Mononuclear cell (primary cell): ENCODE measurements around the gene SRGAP2B. TPM values are rescaled to one million over a fixed set of nuclear protein-coding genes. Genes with fewer than 3 reads are reported as not detected.
"Not testable (repeated sequence)": the region's sequence is repeated elsewhere in the genome, so short reads cannot be mapped to it uniquely, and the experiment has no call there.

Experiments used
- H3K27me3 ChIP-seq: 2 replicates; pipeline ENCODE4 v1.6.0; 2011; ENCODE audit warnings: low read length, control low read depth; ENCODE audit not compliant: insufficient read depth
- H3K4me1 ChIP-seq: 2 replicates; pipeline ENCODE4 v1.5.1; 2011; ENCODE audit warnings: mild to moderate bottlenecking, low read length, control low read depth; ENCODE audit not compliant: insufficient read depth
- H3K4me3 ChIP-seq: 2 replicates; pipeline ENCODE4 v1.5.1; 2011; ENCODE audit warnings: mild to moderate bottlenecking, low read length, moderate library complexity
- H3K9me3 ChIP-seq: 2 replicates; pipeline ENCODE4 v1.5.1; 2011; ENCODE audit warnings: low read depth, mild to moderate bottlenecking, control low read depth, low read length
- total RNA-seq: library from RNA; depleted of rRNA; stranded (reverse); fragments of >200 nt; gene quantifications from one replicate; pipeline ENCODE4 v1.2.3, GENCODE V29; 2012

Gene SRGAP2B
- total RNA-seq, 1 donor = 14.7 TPM

DNA sequence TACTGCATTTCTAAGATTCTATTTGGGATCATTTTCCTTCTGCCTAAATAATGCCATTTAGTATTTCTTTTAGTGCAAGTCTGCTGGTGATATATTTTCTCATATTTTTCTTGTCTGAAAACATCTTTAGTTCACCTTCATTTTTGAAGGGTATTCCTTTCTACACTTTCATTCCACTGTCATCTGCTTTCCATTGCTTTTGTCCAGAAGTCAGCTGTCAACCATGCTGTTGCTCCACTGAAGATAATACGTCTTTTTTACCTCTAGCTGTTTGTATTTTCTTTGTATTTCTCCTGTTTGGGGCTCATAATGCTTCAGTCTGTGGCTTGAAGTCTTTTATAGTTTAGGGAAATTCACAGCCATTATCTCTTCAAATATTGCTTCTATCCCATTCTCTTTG lies 167.8 kb downstream of the SRGAP2B start:
- not testable (repeated sequence) for H3K27me3 ChIP-seq, H3K9me3 ChIP-seq, H3K4me3 ChIP-seq, H3K4me1 ChIP-seq

DNA sequence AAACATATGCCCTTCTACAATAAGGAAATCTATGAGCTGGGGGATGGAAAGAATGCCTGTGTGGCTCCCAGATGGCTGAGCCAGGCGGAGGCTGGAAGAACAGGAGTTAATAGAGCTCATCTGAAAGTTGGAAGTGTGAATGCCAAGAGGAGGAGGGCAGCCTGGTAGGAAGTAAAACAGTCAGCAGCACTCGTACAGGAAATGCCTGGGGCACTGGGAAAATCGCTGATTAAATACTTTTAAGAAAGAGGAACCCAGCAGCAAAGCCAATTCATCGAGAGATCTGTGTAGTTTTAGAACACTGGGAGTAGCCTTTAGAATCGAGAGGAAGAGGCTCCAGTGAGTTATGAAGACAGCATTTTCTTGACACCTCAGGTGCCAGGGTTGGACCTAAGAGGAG lies 171.5 kb downstream of the SRGAP2B start:
- not testable (repeated sequence) for H3K9me3 ChIP-seq, H3K4me1 ChIP-seq, H3K4me3 ChIP-seq, H3K27me3 ChIP-seq

DNA sequence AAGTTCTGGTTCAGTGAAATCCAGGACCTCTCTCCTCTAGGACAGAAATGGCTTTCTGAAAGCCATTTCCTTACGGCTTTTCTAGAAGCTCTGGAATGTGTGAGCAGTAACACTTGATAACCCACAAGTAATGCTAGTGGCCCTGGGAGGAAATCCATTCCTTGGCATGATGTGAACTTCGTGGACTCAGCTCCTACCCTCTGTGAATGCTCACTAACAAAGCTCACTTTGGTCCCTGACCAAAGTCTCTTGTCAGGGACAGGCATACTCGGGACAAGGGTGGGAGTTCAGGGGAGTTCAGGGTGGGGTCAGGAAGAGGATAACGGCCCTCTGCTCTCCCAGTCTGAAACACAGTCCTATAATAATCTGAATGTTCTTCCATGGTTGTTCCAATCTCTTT lies 172.3 kb downstream of the SRGAP2B start:
- not testable (repeated sequence) for H3K9me3 ChIP-seq, H3K4me3 ChIP-seq, H3K4me1 ChIP-seq, H3K27me3 ChIP-seq

DNA sequence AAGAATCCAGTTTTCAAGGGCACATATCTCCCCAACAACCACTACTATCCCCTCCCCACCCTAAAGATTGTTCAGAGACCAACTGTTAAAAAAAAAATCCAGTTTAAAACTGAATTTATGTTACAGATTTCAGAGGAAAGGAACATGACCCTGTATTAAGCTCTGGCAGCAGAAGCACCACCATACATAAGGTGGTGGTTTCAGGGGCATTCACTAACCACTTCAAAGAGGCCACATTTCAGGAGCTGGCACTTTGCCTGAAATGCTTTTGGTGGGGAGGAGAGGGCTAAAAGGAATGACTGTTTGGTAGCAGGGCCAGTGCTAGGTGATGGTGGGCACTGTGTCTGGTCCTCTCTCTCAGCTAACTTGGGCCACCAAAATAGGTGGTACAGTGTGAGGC lies 176.0 kb downstream of the SRGAP2B start:
- not testable (repeated sequence) for H3K9me3 ChIP-seq, H3K4me1 ChIP-seq

DNA sequence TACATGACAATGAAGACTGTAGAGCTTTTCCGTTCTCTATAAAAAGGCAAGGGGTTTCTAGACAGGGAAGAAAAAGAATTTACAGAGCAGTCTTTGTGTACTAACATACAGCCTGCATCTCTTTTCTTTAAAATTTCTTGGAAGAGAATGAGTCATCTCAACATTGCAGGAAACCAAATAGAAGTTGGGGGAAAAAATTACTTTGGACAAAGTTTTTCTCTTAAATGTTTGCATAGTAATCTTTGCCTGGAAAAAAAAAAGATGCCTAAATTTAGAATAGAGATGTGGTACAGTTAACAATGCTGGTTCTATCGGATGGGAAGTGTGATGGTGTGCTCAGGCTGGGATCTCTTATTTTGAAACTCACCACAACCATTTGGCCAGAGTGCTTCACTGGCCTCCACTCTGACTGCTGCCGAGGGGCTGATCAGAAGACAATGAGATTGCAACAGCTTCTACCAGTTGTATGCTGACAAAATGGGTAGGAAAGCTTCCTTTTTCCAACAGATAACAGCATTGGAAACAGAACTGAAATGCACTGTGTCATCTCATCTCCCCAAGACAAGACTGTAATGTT lies 177.0 kb downstream of the SRGAP2B start:
- H3K27me3 ChIP-seq, H3K9me3 ChIP-seq, H3K4me1 ChIP-seq, H3K4me3 ChIP-seq: not testable (repeated sequence)

More for the DNA sequence above, 176.0 kb downstream of the SRGAP2B start:
- H3K4me3 ChIP-seq, H3K27me3 ChIP-seq: not testable (repeated sequence)

DNA sequence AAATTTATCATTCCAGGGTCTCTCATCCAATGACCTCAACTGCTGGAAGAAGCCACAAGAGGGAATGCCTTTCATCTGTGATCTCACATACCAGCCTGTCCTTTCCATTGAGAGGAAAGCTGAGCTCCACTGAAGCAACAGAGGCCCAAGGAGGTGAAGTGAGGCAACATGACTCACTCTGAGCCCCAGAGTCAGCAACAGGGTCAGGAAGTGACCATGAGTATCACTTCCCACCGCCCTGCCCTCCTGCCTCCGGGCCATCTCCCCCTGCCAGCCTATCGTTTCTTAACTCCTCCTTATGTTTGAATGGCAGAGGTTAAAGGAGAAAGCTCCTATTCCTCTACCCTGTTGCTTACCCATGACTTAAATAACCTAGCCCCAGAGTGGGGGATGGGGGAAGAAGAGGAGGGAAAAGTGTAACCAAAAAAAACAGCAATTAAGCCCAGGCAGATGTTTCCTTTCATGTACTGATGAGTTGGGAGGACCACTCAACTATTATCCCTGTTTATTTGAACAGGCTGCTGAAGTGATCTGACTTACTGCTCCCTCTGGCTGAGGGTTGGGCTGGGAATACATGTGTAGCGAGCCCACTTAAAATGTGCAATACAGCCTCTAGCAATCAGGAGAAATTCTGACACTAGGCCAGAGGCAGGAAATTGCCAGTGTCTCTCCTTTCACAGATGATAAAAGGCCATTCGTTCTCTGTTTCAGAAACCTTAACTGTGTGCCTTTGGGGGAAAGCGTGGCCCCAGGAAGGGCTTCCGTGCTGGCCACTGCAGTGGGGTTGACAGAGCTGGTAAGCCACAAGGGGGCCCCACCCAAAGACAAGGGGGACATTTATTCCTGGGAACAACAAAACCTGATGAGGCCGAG lies 177.7 kb downstream of the SRGAP2B start:
- H3K9me3 ChIP-seq, H3K27me3 ChIP-seq, H3K4me3 ChIP-seq, H3K4me1 ChIP-seq: not testable (repeated sequence)

DNA sequence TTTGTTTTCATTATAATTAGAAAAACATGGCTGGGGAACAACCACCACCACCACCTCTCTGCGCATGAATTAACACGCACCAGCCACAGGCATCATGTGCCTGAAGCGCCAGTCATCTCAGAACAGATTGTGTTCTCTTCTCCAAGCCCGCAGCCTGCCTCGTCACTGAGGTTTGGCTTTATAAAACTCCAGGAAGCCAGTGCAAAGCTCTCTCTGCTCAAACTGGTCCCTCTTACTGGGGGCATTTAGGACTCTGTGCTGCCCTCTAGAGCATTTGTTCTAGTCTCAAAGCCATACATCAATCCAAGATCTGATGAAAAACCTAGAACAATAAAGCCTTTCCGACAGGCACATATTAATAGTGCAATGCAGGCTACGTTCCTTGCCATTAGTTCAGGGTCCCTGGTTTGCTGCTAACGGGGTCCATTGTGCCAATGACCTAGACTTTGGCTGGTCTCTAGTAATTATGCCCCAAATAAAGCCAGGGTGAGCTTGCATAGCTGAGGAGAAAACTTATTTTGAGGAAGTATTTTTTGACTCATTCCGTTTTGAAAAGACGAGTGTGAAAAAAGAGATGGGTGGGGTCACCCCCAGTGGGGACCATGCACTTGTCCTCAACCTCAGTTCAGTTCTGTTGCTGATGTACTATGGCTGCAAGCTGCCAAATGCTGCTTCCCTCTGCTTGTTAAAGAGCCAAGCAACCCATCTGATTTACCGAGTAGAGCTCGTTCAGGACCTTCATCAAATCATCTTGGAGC lies 181.0 kb downstream of the SRGAP2B start:
- H3K27me3 ChIP-seq, H3K9me3 ChIP-seq, H3K4me1 ChIP-seq, H3K4me3 ChIP-seq: not testable (repeated sequence)

DNA sequence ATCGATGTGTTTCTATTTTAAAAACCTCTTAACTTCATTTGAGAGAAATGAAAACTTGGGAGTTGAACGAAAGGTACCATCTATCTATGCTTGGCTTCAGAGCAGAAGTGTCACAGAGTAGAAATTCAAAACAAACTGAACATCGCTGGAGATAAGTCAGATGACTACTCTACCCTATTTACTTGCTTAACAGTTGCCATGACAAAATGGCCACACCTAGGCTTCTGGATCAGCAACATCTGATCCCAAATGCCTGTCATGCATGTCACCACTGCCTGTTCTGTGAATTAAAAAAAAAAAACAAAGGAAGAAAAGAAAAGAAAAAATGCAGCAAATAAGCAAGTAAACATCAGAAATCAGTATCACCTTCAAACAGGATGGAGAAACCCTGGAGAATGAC lies 181.7 kb downstream of the SRGAP2B start:
- H3K9me3 ChIP-seq, H3K4me1 ChIP-seq, H3K4me3 ChIP-seq, H3K27me3 ChIP-seq: not testable (repeated sequence)

DNA sequence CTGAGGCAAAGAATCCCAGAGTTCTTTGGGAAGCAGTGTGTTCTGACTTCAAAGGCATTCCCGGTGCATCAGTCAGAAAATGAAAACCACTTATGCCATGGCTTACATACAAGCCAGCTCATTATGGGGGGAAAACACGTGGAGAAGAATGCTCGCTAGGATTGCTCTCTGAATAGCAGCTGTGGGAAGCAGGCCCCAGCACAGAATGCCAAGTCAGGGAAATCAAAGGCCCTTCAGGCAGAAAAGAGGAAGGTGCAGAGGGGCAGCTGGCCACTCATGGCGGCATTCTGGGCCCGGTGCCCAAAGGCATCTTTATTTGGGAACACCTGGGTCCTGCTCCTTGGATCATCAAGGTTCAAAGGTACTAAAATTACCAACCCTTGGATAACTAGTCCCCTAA lies 184.4 kb downstream of the SRGAP2B start:
- not testable (repeated sequence) for H3K27me3 ChIP-seq, H3K4me1 ChIP-seq, H3K9me3 ChIP-seq, H3K4me3 ChIP-seq

DNA sequence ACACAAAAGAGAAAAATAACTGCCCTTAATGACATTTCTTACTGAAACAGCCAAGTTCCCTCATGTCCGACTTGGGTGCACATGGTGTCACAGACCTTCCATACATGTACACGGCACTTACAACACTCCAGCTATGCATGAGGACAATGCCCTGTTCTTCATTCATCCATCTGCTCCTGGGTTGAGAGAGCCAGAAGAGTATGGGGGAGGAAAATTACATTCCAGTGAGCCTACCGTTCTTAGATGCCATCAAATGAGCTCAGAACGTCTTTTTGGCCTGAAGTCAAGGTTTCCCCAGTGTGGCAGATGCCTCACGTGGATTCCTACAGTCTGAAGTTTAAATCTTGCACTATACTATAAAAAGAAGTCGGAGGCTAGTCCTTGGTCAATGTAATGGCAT lies 194.3 kb downstream of the SRGAP2B start:
- not testable (repeated sequence) for H3K27me3 ChIP-seq, H3K4me1 ChIP-seq, H3K9me3 ChIP-seq, H3K4me3 ChIP-seq

DNA sequence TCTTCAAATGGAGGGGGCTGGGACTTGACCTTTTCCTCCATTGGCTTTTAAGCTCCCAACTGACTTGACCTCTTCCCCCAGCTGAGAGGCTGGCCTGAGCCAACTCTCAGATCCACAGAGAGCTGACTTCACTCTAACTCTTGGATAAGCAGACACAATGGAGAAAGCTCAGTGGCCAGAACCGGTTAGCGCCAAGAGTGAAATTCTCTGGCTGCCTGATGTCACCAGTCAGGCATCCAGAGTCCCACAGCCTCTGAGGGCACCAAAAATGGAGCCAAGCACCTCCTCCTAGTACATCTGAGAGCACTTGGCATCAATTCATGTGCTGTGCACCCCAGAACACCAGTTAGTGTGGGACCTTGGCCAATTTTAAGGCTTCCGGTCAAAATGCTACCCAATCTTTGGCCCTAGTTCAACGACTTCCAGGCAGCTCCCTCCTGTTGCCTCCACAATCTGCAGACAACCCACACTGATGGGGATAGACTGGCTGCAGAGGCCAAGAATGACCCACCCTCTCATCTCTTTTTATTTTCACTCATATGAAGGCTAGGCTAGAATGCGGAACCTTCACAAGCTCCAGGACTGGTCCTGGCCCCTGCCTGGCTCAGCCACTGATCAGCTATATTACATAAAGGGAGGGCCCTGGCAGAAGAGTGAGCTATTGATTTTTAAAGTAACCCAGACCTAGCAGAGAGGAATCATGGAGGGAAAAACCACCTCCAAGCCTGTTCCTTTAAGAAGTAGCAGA lies 200.5 kb downstream of the SRGAP2B start:
- H3K9me3 ChIP-seq, H3K27me3 ChIP-seq, H3K4me1 ChIP-seq, H3K4me3 ChIP-seq: not testable (repeated sequence)

DNA sequence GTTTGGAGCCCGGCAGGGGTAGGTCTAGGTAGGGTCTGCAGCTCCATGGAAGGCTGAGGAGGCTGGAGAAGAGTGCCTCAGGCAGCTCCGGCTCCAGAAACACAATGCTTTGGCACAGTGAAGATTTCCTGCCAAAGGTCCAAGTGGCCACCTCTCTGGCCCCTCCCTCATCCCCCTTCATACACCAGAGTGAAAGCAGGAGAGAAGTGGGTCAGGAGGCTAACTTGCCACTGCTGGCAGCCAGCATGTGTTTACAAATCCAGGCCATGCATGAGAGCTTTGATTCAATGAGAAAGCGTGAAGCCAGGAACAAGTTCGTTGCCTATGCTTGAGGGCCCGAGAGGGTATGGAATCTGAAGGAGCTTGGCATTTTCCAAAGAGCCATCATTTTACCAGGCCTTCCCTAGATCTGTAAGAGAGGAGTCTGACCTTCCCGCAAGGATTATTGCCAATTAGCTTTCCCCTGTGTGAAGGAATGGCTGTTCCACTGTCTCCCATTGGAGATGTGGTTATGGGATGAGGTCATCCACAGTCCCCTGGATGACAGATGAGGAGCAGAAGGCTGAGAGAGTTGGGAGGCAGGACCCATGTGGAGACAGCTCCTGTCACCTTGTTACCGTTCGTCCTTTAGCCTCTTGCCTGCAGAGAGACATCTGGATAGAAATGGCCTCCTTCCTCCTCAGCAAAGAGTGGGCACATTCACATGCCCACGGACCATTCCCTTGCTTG lies 201.3 kb downstream of the SRGAP2B start:
- not testable (repeated sequence) for H3K27me3 ChIP-seq, H3K4me3 ChIP-seq, H3K9me3 ChIP-seq, H3K4me1 ChIP-seq

DNA sequence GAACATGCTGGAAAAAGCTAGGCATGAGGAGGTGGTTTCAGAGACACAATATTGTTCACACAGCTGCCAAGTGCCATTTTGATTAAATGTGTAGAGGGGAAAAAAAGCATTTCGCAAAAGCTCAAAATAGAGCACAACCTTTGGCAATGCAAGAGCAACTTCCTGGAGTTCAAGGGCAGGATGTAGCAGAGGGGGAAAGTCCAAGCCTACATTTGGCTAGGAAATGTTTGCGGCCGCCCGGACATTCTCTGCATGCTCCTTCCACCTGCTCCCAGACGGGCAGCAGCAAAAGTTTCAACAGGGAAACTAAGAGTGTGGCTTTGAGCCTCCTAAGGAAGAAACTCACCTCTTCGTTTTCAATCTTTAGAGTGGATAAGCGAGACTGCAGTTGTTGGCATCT lies 202.1 kb downstream of the SRGAP2B start:
- H3K27me3 ChIP-seq, H3K4me1 ChIP-seq, H3K4me3 ChIP-seq, H3K9me3 ChIP-seq: not testable (repeated sequence)

DNA sequence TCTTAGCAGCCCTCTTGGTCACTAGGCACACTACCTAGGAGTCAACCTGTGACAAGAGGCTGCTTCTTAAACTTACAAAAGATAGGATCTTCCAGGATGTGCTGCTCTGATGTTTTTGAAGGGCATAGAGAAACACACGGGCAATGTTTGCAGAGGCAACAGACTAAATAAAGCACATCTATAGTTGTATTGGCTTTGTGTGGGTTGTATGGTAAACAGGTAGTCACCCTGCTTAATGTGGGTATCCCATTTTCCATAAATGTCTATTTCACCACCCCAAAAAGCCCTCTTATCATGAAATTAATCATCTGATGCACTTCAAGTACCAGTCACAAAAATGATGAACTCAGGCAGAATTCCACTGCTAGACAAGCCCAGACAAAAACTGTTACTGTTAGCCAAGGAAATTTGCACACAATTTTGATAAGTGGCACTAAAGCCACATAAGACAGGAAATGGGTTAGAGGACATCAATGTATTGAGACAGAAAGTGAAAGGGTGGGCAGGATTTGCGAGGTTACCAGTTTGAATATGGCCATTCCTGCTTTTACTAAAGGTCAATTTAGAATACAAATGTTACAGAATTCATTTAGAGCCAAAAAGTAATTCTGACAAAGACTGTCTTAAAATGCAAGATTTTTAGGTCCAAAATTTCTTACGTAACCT lies 205.5 kb downstream of the SRGAP2B start:
- not testable (repeated sequence) for H3K4me1 ChIP-seq, H3K27me3 ChIP-seq, H3K9me3 ChIP-seq, H3K4me3 ChIP-seq
